Measurements from ENCODE around the gene SLC27A2.

Gene SLC27A2

GRCh38 chr15:50275091-50275490 is 93.1 kb downstream of the SLC27A2 start:
- no peak for TF ChIP-seq POLR2A (IDR thresholded peaks at IDR 0.05; ENCODE audit: low read depth, low read length)
- no peak for DNase-seq (ENCODE audit: insufficient read length, low spot score)
- no peak for FAIRE-seq

- FAIRE-seq (no peak), DNase-seq (ENCODE audit: insufficient read length, low spot score) (no peak)
- TF ChIP-seq POLR2A (IDR thresholded peaks at IDR 0.05; ENCODE audit: low read depth, low read length), result no peak
Observed at GRCh38 chr15:50275908-50276307, 93.9 kb downstream of the SLC27A2 start.

GRCh38 chr15:50277370-50277769 is 95.4 kb downstream of the SLC27A2 start:
- no peak for TF ChIP-seq POLR2A (IDR thresholded peaks at IDR 0.05; ENCODE audit: low read depth, low read length)
- DNase-seq (ENCODE audit: insufficient read length, low spot score), result no peak
- no peak for FAIRE-seq

GRCh38 chr15:50278496-50278895 is 96.5 kb downstream of the SLC27A2 start:
- FAIRE-seq (no peak), DNase-seq (ENCODE audit: insufficient read length, low spot score) (no peak)
- TF ChIP-seq POLR2A (IDR thresholded peaks at IDR 0.05; ENCODE audit: low read depth, low read length), result no peak

GRCh38 chr15:50280271-50280670 is 98.3 kb downstream of the SLC27A2 start:
- no peak for FAIRE-seq
- no peak for DNase-seq (ENCODE audit: insufficient read length, low spot score)
- TF ChIP-seq POLR2A (IDR thresholded peaks at IDR 0.05; ENCODE audit: low read depth, low read length), result no peak

- TF ChIP-seq POLR2A (IDR thresholded peaks at IDR 0.05; ENCODE audit: low read depth, low read length), result no peak
- FAIRE-seq, result no peak
- no peak for DNase-seq (ENCODE audit: insufficient read length, low spot score)
Observed at GRCh38 chr15:50281427-50281826, 99.4 kb downstream of the SLC27A2 start.

Data from H54 (cell line).